K562 (cell line): ENCODE measurements around the gene PIM3. TPM values are rescaled to one million over a fixed set of nuclear protein-coding genes. Genes with fewer than 3 reads are reported as not detected.

ENCODE experiments used
- ATAC-seq: fragments of 200-7000 bp; cut with Tn5 transposase; 3 replicates; pipeline ENCODE4 v1.9.1; 2020; ENCODE audit warnings: moderate library complexity
- BruUV-seq: library from RNA; stranded (reverse); fragments of 400-500 nt; replicated peaks from 2 replicates; lab custom pipeline; 2021; lab: Mats Ljungman, UMichigan
- CTCF ChIA-PET: fragments of 300-600 bp; formaldehyde crosslinking; extraction: SDS; loops from one replicate; lab custom pipeline; 2021; ENCODE audit warnings: low intra/inter-chr PET ratio; lab: Yijun Ruan, JAX
- POLR2A ChIA-PET: fragments of 300-600, 350-650 bp; sonication (Branson Sonifier 250); formaldehyde crosslinking; extraction: SDS; loops from one replicate; lab custom pipeline; 2021; ENCODE audit warnings: antibody characterized with exemption, inconsistent platforms; lab: Yijun Ruan, JAX
- DNase-seq, 4 experiments: peaks; one replicate each; pipeline versions ENCODE4 v3.0.0 to v3.0.0-alpha.2; 2011 to 2018; ENCODE audit warnings: low spot score in 3 of 4, mixed read lengths in 3 of 4; ENCODE audit errors: extremely low read depth in 1 of 4
- FAIRE-seq: peaks from 2 replicates; lab custom pipeline; 2011; peaks lifted over from hg19 to GRCh38; lab: Jason Lieb, UNC
- H2AFZ ChIP-seq: 2 replicates; pipeline ENCODE4 v1.6.0; 2011; ENCODE audit warnings: low read depth, low read length, control low read depth, inconsistent platforms
- H3K27ac ChIP-seq: fragments of 200-600 bp; 3 replicates; pipeline ENCODE4 v1.8.0; 2011; ENCODE audit warnings: low read depth, mild to moderate bottlenecking, control low read depth, inconsistent platforms, low read length, moderate library complexity, mixed read lengths; ENCODE audit errors: extremely low read depth
- H3K27me3 ChIP-seq, 2 experiments: fragments of 300-600 bp in 1 of 2; 2 replicates in 1 of 2; 3 replicates in 1 of 2; pipeline versions ENCODE4 v1.6.0 to v1.8.0; 2011; ENCODE audit warnings: inconsistent platforms in 2 of 2, low read length in 2 of 2, mild to moderate bottlenecking in 1 of 2, mixed read lengths in 1 of 2, moderate library complexity in 1 of 2; ENCODE audit not compliant: control insufficient read depth in 2 of 2, insufficient read depth in 2 of 2
- H3K36me3 ChIP-seq: fragments of 300-600 bp; 3 replicates; pipeline ENCODE4 v1.8.0; 2011; ENCODE audit warnings: mild to moderate bottlenecking, low read length, inconsistent platforms; ENCODE audit not compliant: control insufficient read depth, insufficient read depth
- H3K4me1 ChIP-seq, 2 experiments: fragments of 200-600 bp in 1 of 2; replicated peaks in 1 of 2; 2 replicates in 1 of 2; 3 replicates in 1 of 2; pipeline versions ENCODE4 v1.5.1 to v1.8.0; 2011; ENCODE audit warnings: inconsistent platforms in 2 of 2, low read length in 2 of 2, mild to moderate bottlenecking in 1 of 2, mixed read lengths in 1 of 2, moderate library complexity in 1 of 2; ENCODE audit not compliant: control insufficient read depth in 2 of 2, insufficient read depth in 2 of 2
- H3K4me2 ChIP-seq: 2 replicates; pipeline ENCODE4 v1.6.1; 2011; ENCODE audit warnings: low read length, control low read depth, inconsistent platforms, mixed read lengths; ENCODE audit not compliant: insufficient read depth
- H3K4me3 ChIP-seq: fragments of 200-600 bp; sonication (generic), shearing (Covaris generic); 2 replicates; pipeline ENCODE4 v1.5.1; 2016; ENCODE audit warnings: control low read depth, inconsistent platforms
- H3K79me2 ChIP-seq: fragments of 200-600 bp; 3 replicates; pipeline ENCODE4 v1.8.0; 2011; ENCODE audit warnings: low read length, inconsistent platforms; ENCODE audit not compliant: control insufficient read depth, insufficient read depth
- H3K9ac ChIP-seq, 2 experiments: 2 replicates each; pipeline versions ENCODE4 v1.6.0 to v1.6.1; 2011; ENCODE audit warnings: low read depth in 2 of 2, low read length in 2 of 2, control low read depth in 1 of 2, inconsistent platforms in 1 of 2, mild to moderate bottlenecking in 1 of 2, mixed read lengths in 1 of 2; ENCODE audit not compliant: insufficient read depth in 1 of 2
- H3K9me1 ChIP-seq: one replicate; pipeline ENCODE4 v1.6.0; 2011; ENCODE audit warnings: inconsistent platforms, mild to moderate bottlenecking, low read length, moderate library complexity; ENCODE audit not compliant: control insufficient read depth, insufficient read depth
- H3K9me3 ChIP-seq: replicated peaks from 2 replicates; pipeline ENCODE4 v1.5.1; 2011; ENCODE audit warnings: low read depth, low read length, inconsistent platforms; ENCODE audit not compliant: control insufficient read depth, insufficient read depth
- H4K20me1 ChIP-seq: replicated peaks from 2 replicates; pipeline ENCODE4 v1.6.1; 2011; ENCODE audit warnings: low read length, inconsistent platforms, mixed read lengths; ENCODE audit not compliant: control insufficient read depth, insufficient read depth
- ADNP ChIP-seq: fragments of 200-800 bp; sonication (Bioruptor generic); IDR thresholded peaks from 2 replicates; pipeline ENCODE4 v1.6.1; 2016; ENCODE audit warnings: missing genetic modification characterization, missing compliant biosample characterization
- BRCA1 ChIP-seq, 2 experiments: fragments of 450-650 bp in 1 of 2; sonication (generic) in 1 of 2; formaldehyde crosslinking in 1 of 2; IDR thresholded peaks; 2 replicates each; pipeline versions ENCODE4 v1.5.0 to v1.6.1; 2017 to 2020; ENCODE audit warnings: mild to moderate bottlenecking in 1 of 2, missing genetic modification reagents in 1 of 2
- CBX2 ChIP-seq: fragments of 200-600 bp; sonication (generic); IDR thresholded peaks from one replicate; pipeline ENCODE4 v1.6.1; 2012; ENCODE audit warnings: mild to moderate bottlenecking, low read length, inconsistent platforms; ENCODE audit not compliant: insufficient read depth, poor library complexity, severe bottlenecking
- ELF1 ChIP-seq: fragments of 200-800 bp; sonication (Bioruptor generic); IDR thresholded peaks from 2 replicates; pipeline ENCODE4 v1.6.1; 2016; ENCODE audit warnings: missing genetic modification characterization, missing compliant biosample characterization
- HDAC6 ChIP-seq: IDR thresholded peaks from 2 replicates; pipeline ENCODE4 v1.6.1; 2012; ENCODE audit warnings: low read depth, mild to moderate bottlenecking, control low read depth, inconsistent platforms, low read length, moderate library complexity
- KAT8 ChIP-seq: fragments of 450-650 bp; IDR thresholded peaks from 2 replicates; pipeline ENCODE4 v1.6.1; 2016; ENCODE audit warnings: low read depth, mild to moderate bottlenecking
- KLF1 ChIP-seq: fragments of 450-650 bp; IDR thresholded peaks from 2 replicates; pipeline ENCODE4 v1.6.1; 2016; ENCODE audit warnings: missing genetic modification characterization, missing compliant biosample characterization
- MXD1 ChIP-seq: fragments of 250-450 bp; sonication (Bioruptor Pico); IDR thresholded peaks from 2 replicates; pipeline ENCODE4 v1.8.0; 2021; ENCODE audit warnings: borderline replicate concordance, mild to moderate bottlenecking, moderate library complexity; ENCODE audit not compliant: poor library complexity, severe bottlenecking
- NFYB ChIP-seq: IDR thresholded peaks from 2 replicates; pipeline ENCODE4 v1.6.1; 2011; ENCODE audit warnings: mild to moderate bottlenecking, moderate library complexity; ENCODE audit not compliant: insufficient read length; ENCODE audit errors: extremely low read depth
- RBFOX2 ChIP-seq: fragments of 200-400 bp; formaldehyde crosslinking; IDR thresholded peaks from 2 replicates; pipeline ENCODE4 v1.6.1; 2017; ENCODE audit warnings: low read depth, mild to moderate bottlenecking, low read length, moderate library complexity
- TBL1XR1 ChIP-seq, 2 experiments: IDR thresholded peaks; 2 replicates each; pipeline ENCODE4 v1.6.1; 2012; ENCODE audit warnings: improper control_type of control experiment in 2 of 2, low read length in 2 of 2, mild to moderate bottlenecking in 1 of 2
- ZBTB49 ChIP-seq: sonication (generic); formaldehyde crosslinking; IDR thresholded peaks from 2 replicates; pipeline ENCODE4 v1.8.0; 2022; ENCODE audit warnings: missing genetic modification reagents, mild to moderate bottlenecking, borderline replicate concordance
- ZNF253 ChIP-seq: fragments of 250-450 bp; sonication (Bioruptor Pico); conservative IDR thresholded peaks from 2 replicates; pipeline ENCODE4 v1.6.1; 2021; ENCODE audit warnings: mild to moderate bottlenecking
- WGBS: fragments of 100-300 bp; shearing (Covaris generic); methylation state at CpG from one replicate; pipeline ENCODE4 v1.1.6; 2016; ENCODE audit warnings: low coverage, mixed read lengths; ENCODE audit not compliant: insufficient coverage; ENCODE audit errors: missing lambda C conversion rate; 5-methylcytosine and 5-hydroxymethylcytosine counted together
- in situ Hi-C: fragments of 300-500 bp; cut with MboI; formaldehyde crosslinking; loops from 4 replicates; pipeline ENCODE4 v1.15.0; 2018; ENCODE audit warnings: inconsistent platforms, mixed read lengths
- intact Hi-C: fragments of 100-400 bp; cut with micrococcal nuclease; formaldehyde crosslinking; loops from 2 replicates; pipeline ENCODE4 v1.14.2; 2022
- polyA plus RNA-seq, 8 experiments: library from polyadenylated mRNA; depleted of rRNA in 4 of 8; stranded (reverse) in 5 of 8; unstranded in 3 of 8; fragments of >200 nt; fragmentation: Nextera tagmentation in 2 of 8; fragmentation: Illumina TruSeq in 1 of 8; extraction: Ambion mirVana in 2 of 8; extraction: Trizol in 1 of 8; gene quantifications; 2 replicates each; pipeline versions ENCODE4 v1.2.1 to v1.2.3, GENCODE V29; 2011 to 2014; ENCODE audit warnings: inconsistent platforms in 1 of 8, missing spikeins in 1 of 8
- total RNA-seq, 7 experiments: library from RNA; depleted of rRNA in 6 of 7; stranded (reverse); fragments of >200 nt in 6 of 7; fragmentation: Illumina TruSeq in 2 of 7; extraction: Trizol in 2 of 7; gene quantifications; 2 replicates each; pipeline versions ENCODE4 v1.2.1 to v1.2.3, GENCODE V29; 2011 to 2021; ENCODE audit warnings: low replicate concordance in 1 of 7
- TF ChIP-seq, protein P1 (sequence below): fragments of 450-650 bp; IDR thresholded peaks from 2 replicates; pipeline ENCODE4 v1.6.1; 2016; ENCODE audit warnings: antibody characterized with exemption

The PIM3 gene
- total and polyA plus RNA-seq, 9 of the 15 experiments (the other 6 are each of a cell fraction or from before 2014, with no cell fraction given), result 0.24 to 40.5 (median 5.3) TPM

DNA sequence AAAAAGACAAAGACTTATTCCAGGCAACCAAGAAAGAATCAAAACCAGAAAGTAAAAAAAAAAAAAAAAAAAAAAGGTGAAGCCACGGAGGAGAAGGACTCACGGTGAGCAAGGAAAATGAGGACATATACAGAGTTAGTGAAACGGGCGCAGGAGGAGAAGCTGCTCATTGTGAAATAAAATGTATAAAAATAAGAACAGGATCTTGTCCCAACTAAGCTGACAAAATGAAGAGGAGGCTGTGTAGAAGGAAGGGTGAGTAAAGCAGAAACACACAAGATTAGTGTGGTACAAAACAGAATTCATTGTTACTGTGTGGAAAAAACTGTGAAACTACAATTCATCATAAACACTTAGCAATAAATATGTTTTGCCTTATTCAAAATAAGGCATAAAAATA, 44.3 kb downstream of the PIM3 start:
- FAIRE-seq (no peak), ATAC-seq (no peak), DNase-seq (no peak)
- BruUV-seq, result no TSS peak
- in situ Hi-C loops (no loop called here), intact Hi-C loops (no loop called here)
- H3K4me1 ChIP-seq, result peaks cover 0 to 31% of the 10 kb centered on the region in 2 experiments; a peak in 3 of 5 replicates
- H3K9me1 ChIP-seq, result no peaks in the 10 kb centered on the region
- no peak for TF ChIP-seq ZNF253
- TF ChIP-seq, protein P1, sequence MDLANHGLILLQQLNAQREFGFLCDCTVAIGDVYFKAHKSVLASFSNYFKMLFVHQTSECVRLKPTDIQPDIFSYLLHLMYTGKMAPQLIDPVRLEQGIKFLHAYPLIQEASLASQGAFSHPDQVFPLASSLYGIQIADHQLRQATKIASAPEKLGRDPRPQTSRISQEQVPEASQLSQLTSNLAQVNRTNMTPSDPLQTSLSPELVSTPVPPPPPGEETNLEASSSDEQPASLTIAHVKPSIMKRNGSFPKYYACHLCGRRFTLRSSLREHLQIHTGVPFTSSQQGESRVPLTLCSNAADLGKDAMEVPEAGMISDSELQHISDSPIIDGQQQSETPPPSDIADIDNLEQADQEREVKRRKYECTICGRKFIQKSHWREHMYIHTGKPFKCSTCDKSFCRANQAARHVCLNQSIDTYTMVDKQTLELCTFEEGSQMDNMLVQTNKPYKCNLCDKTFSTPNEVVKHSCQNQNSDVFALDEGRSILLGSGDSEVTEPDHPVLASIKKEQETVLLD, result no peak
- TF ChIP-seq KAT8, result no peak
- no peak for TF ChIP-seq ADNP (tag)
- TF ChIP-seq CBX2, result no peak
- no peak for TF ChIP-seq HDAC6
- TF ChIP-seq ELF1 (tag), result no peak
- TF ChIP-seq MXD1 (CRISPR knock-in tag), result no peak
- TF ChIP-seq KLF1 (tag), result no peak
- no peak for TF ChIP-seq TBL1XR1 (IDR thresholded peaks at IDR 0.05; ENCODE audit: low read length in 2 of 2)
- TF ChIP-seq NFYB, result no peak
- TF ChIP-seq BRCA1 (IDR thresholded peaks at IDR 0.05), result no peak
- no peak for TF ChIP-seq BRCA1 (CRISPR knock-in tag; IDR thresholded peaks at IDR 0.05)
- TF ChIP-seq ZBTB49 (CRISPR knock-in tag), result no peak
- no peak for TF ChIP-seq RBFOX2
- ChIA-PET CTCF (no interaction called here), POLR2A (no interaction called here)
- no peak overlapping the region for H2AFZ ChIP-seq
- H4K20me1 ChIP-seq, result no peaks in the 10 kb centered on the region
- no peak overlapping the region for H3K27ac ChIP-seq
- WGBS, result 63% methylated on average over 2 of the region's 4 CpGs
- no peaks in the 10 kb centered on the region for H3K9me3 ChIP-seq
- H3K9ac ChIP-seq, result no peak overlapping the region
- no peak overlapping the region for H3K4me2 ChIP-seq
- H3K36me3 ChIP-seq, result no peaks in the 10 kb centered on the region
- no peaks in the 10 kb centered on the region for H3K27me3 ChIP-seq
- H3K79me2 ChIP-seq, result no peaks in the 10 kb centered on the region
- H3K4me3 ChIP-seq, result no peak overlapping the region
